Thymus (tissue), 11 donors: ENCODE measurements around the gene SPATA16. TPM values are rescaled to one million over a fixed set of nuclear protein-coding genes. Genes with fewer than 3 reads are reported as not detected.
"Not testable (repeated sequence)": the region's sequence is repeated elsewhere in the genome, so short reads cannot be mapped to it uniquely, and the experiment has no call there.

Experiments
- DNase-seq, 9 donors: peaks; one replicate each; pipeline ENCODE4 v3.0.0-alpha.2; 2013; ENCODE audit warnings: low spot score in 9 of 9, low read depth in 6 of 9, missing footprints in 1 of 9
- H3K27ac ChIP-seq, 2 donors: one replicate each; pipeline ENCODE4 v1.5.1; 2013; ENCODE audit warnings: control low read depth in 1 of 2, low read depth in 1 of 2, low read length in 1 of 2, mild to moderate bottlenecking in 1 of 2, moderate library complexity in 1 of 2
- H3K27me3 ChIP-seq, 2 donors: one replicate each; pipeline ENCODE4 v1.5.1; 2013; ENCODE audit warnings: low read length in 1 of 2; ENCODE audit not compliant: control insufficient read depth in 2 of 2, insufficient read depth in 1 of 2
- H3K36me3 ChIP-seq, 2 donors: one replicate each; pipeline ENCODE4 v1.5.1; 2013; ENCODE audit warnings: low read length in 1 of 2, mild to moderate bottlenecking in 1 of 2, moderate library complexity in 1 of 2; ENCODE audit not compliant: control insufficient read depth in 2 of 2, insufficient read depth in 2 of 2
- H3K4me1 ChIP-seq, 2 donors: one replicate each; pipeline ENCODE4 v1.5.1; 2013; ENCODE audit warnings: low read length in 2 of 2; ENCODE audit not compliant: control insufficient read depth in 2 of 2, insufficient read depth in 2 of 2
- H3K4me3 ChIP-seq, 2 donors: one replicate each; pipeline ENCODE4 v1.5.1; 2013; ENCODE audit warnings: low read length in 2 of 2, control low read depth in 1 of 2, mild to moderate bottlenecking in 1 of 2
- H3K9me3 ChIP-seq, 2 donors: one replicate each; pipeline ENCODE4 v1.5.1; 2013; ENCODE audit warnings: low read length in 1 of 2, mild to moderate bottlenecking in 1 of 2; ENCODE audit not compliant: control insufficient read depth in 2 of 2, insufficient read depth in 1 of 2
- WGBS: extraction: QIAGEN DNeasy Blood & Tissue Kit; methylation state at CpG from one replicate; pipeline ENCODE4 v1.1.7; 2013; 5-methylcytosine and 5-hydroxymethylcytosine counted together
- polyA plus RNA-seq: library from polyadenylated mRNA; stranded (reverse); fragments of 200-250 nt; gene quantifications from one replicate; pipeline ENCODE4 v1.2.3, GENCODE V29; 2013
- total RNA-seq: library from RNA; stranded (reverse); fragments of 120-200 nt; gene quantifications from one replicate; pipeline ENCODE4 v1.2.4, GENCODE V29; 2013
- donor health status: healthy.

SPATA16 gene
- total and polyA plus RNA-seq, 2 donors: 0.02 TPM; not detected in 1

GRCh38 chr3:172908771-172909270, 232.2 kb downstream of the SPATA16 start:
- no peaks in the 10 kb centered on the region for H3K27me3 ChIP-seq
- no peaks in the 10 kb centered on the region for H3K4me1 ChIP-seq
- no peaks in the 10 kb centered on the region for H3K9me3 ChIP-seq
- H3K36me3 ChIP-seq: no peaks in the 10 kb centered on the region
- no peak overlapping the region for H3K27ac ChIP-seq
- no peak for DNase-seq
- H3K4me3 ChIP-seq: no peak overlapping the region
- WGBS: 93% methylated on average over 2 of the region's 2 CpGs

- no peak for DNase-seq
- H3K36me3 ChIP-seq: no peaks in the 10 kb centered on the region
- WGBS: 95% methylated on average over 1 of the region's 1 CpG
- H3K4me1 ChIP-seq: no peaks in the 10 kb centered on the region
- no peaks in the 10 kb centered on the region for H3K9me3 ChIP-seq
- H3K27ac ChIP-seq: no peak overlapping the region
- H3K4me3 ChIP-seq: no peak overlapping the region
- H3K27me3 ChIP-seq: no peaks in the 10 kb centered on the region
Observed at GRCh38 chr3:172905451-172905850, 235.6 kb downstream of the SPATA16 start.

DNA sequence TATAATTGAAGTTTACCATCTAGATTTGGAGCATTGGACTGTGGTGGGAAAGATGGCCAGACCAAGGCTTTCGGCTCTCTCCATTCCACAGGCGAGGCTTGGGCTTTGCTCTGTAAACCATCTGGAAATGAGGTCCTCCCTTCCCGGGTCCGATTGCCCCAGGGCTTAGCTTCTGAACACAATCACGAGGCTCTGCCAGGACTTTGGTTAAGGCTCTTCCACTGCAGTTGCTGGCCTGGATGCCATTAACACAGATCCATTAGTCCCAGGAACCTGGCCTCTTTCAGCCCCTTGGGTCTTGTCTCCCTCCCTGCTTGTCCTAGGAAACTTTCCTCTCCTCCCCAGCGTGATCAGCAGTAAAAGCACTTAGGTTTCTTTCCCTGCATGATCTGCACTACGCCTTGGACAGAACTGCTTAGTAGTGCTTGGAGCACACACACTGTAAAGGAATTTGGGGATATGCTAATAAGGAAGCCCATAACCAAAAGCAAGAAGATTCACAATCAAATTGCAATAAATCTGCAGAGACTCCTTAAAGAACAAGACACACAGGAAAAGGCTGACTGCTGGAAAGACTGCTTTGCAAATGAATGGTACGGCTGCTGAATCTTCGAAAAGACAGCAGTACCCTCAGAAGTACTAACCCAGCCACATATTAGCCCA, 236.2 kb downstream of the SPATA16 start:
- H3K27me3 ChIP-seq: no peaks in the 10 kb centered on the region
- no peak overlapping the region for H3K27ac ChIP-seq
- no peaks in the 10 kb centered on the region for H3K4me1 ChIP-seq
- no peak overlapping the region for H3K4me3 ChIP-seq
- no peak for DNase-seq
- H3K9me3 ChIP-seq: no peaks in the 10 kb centered on the region
- H3K36me3 ChIP-seq: no peaks in the 10 kb centered on the region
- WGBS: 92% methylated on average over 9 of the region's 9 CpGs

DNA sequence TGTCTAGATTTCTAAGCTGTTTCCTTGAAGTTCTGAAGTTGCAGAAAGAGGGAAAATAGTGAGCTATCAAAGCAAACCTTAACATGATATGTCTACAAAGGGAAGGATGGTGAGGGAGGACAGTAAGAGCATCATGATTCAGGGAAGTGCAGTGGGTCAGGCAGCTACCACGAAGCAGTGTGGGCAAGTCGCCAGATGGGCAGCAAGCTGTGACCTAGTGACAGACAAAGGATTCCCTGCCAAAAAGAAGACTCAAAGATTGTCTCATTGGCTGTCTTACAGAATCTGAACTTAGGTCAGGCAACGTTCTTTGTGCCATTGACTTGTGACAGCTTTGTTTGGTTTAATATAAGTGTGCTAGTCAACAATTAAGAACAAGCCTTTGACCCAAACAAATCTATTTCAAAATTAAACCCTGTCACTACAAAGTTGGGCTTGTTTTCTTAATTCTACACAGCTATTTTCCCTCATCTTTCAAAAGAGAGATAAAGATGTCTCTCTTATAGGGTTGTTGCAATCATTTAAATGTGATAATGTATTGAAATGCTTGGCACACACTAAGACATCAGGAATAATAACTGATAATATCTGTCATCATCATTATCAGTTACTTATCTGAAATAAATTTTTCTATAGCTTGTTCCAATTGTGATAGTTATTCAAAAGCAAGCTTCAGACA, 237.3 kb downstream of the SPATA16 start:
- no peak overlapping the region for H3K4me3 ChIP-seq
- 93% methylated on average over 3 of the region's 3 CpGs for WGBS
- H3K4me1 ChIP-seq: no peaks in the 10 kb centered on the region
- H3K27me3 ChIP-seq: no peaks in the 10 kb centered on the region
- DNase-seq: no peak
- no peaks in the 10 kb centered on the region for H3K36me3 ChIP-seq
- H3K27ac ChIP-seq: no peak overlapping the region
- no peaks in the 10 kb centered on the region for H3K9me3 ChIP-seq

DNA sequence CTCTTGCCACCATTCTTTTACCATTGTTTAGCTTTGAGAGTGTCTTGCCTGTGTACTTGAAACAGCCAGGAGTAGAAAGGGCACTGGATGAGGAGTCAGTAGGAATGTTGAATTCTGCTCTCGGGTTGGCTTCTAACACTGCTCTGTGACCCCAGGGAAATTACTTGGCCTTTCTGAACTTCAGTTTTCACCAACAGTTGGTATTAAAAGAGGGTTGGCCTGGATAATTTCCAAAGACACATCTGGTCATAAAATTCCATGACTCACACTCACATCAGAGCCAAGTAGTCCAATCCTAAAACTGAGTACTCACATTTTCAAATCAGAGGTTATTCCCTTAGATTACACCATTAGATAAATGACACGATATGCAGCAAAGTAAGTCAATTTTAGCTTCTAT, 248.9 kb downstream of the SPATA16 start:
- 71% methylated on average over 2 of the region's 2 CpGs for WGBS
- H3K27ac ChIP-seq: no peak overlapping the region
- H3K4me3 ChIP-seq: no peak overlapping the region
- H3K27me3 ChIP-seq: no peaks in the 10 kb centered on the region
- no peak for DNase-seq
- H3K36me3 ChIP-seq: no peaks in the 10 kb centered on the region
- H3K9me3 ChIP-seq: no peaks in the 10 kb centered on the region
- no peaks in the 10 kb centered on the region for H3K4me1 ChIP-seq

DNA sequence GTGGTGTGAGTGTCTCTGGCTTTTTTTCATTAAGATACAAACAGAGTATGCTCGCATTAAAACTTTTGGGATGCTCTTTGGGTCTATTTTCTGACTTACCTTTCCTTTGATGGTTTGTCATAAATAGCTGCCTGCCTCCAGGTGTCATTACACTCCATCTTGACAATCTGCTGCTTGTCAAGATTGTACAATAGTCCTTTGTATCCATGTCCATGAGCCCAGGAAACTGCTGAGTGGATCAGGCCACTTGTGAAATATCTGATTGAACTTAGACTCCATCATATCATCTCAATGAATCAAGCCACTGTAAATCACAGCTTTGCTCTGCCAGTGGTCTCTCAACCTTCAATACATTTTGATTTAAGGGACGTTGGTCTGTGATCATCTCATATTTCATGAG, 255.3 kb downstream of the SPATA16 start:
- no peak for DNase-seq

DNA sequence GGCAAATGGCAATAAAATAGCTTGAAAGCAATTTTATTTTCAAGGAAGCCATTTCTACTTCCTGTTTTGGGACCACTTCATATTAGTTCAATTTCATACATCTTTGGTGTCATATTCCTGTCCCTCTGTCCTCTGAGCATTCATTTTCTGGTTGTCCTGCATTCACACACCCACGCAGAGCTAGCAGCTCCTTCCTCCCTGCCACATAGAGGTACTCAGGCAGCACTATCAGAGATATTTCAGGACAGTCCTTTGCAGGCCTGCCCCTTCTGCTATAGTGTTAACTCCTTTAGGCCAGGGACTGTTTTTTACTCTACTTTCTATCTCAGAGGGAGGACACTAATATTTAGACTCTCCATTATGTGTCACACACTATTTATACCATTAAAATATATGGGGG, 258.5 kb downstream of the SPATA16 start:
- no peaks in the 10 kb centered on the region for H3K4me1 ChIP-seq
- 87% methylated on average over 1 of the region's 1 CpG for WGBS
- no peak overlapping the region for H3K27ac ChIP-seq
- DNase-seq: no peak
- no peaks in the 10 kb centered on the region for H3K9me3 ChIP-seq
- H3K27me3 ChIP-seq: no peaks in the 10 kb centered on the region
- no peaks in the 10 kb centered on the region for H3K36me3 ChIP-seq
- H3K4me3 ChIP-seq: no peak overlapping the region

More for the DNA sequence above, 255.3 kb downstream of the SPATA16 start:
- H3K9me3 ChIP-seq: no peaks in the 10 kb centered on the region
- H3K27ac ChIP-seq: no peak overlapping the region
- no peaks in the 10 kb centered on the region for H3K4me1 ChIP-seq
- WGBS: 94% methylated on average over 2 of the region's 2 CpGs
- H3K27me3 ChIP-seq: no peaks in the 10 kb centered on the region
- no peak overlapping the region for H3K4me3 ChIP-seq
- no peaks in the 10 kb centered on the region for H3K36me3 ChIP-seq

GRCh38 chr3:172879381-172879780, 261.7 kb downstream of the SPATA16 start:
- 91% methylated on average over 2 of the region's 2 CpGs for WGBS
- not testable (repeated sequence) for H3K27me3 ChIP-seq, H3K4me1 ChIP-seq, H3K4me3 ChIP-seq, DNase-seq, H3K36me3 ChIP-seq, H3K27ac ChIP-seq, H3K9me3 ChIP-seq

DNA sequence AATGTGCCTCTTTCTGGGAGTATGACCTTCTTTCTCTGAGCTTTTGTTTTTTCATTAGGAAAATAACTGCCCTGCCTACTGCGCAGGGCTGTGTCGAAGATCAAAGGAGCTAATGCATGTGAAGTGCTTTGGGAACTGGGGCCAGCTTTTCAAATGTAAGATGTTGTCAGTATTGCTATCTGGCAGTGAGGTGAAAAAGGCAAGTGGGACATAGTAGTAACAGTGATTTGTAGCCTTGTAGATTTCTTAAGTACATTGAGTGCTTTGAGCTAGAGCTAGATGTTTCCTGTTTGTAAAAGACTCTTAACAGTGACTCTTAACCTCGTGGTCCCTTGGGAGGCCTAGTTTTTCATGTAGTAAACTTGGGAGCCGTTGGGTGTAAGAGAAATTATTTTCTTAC, 264.0 kb downstream of the SPATA16 start:
- 60% methylated on average over 4 of the region's 4 CpGs for WGBS
- Histone ChIP-seq H3K4me1 (no peaks in the 10 kb centered on the region), H3K27me3 (no peaks in the 10 kb centered on the region), H3K9me3 (no peaks in the 10 kb centered on the region), H3K36me3 (no peaks in the 10 kb centered on the region), H3K4me3 (no peak overlapping the region), H3K27ac (no peak overlapping the region)
- DNase-seq: no peak
